HG02571 (cell line): ENCODE results near the gene CLDN17.

Experiments used
- ATAC-seq: cut with Tn5 transposase; IDR thresholded peaks from one replicate; pipeline ENCODE4 v1.9.1; 2021; ENCODE audit warnings: mild to moderate bottlenecking, moderate library complexity; ENCODE audit not compliant: unreplicated experiment

The CLDN17 gene, protein sequence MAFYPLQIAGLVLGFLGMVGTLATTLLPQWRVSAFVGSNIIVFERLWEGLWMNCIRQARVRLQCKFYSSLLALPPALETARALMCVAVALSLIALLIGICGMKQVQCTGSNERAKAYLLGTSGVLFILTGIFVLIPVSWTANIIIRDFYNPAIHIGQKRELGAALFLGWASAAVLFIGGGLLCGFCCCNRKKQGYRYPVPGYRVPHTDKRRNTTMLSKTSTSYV

DNA sequence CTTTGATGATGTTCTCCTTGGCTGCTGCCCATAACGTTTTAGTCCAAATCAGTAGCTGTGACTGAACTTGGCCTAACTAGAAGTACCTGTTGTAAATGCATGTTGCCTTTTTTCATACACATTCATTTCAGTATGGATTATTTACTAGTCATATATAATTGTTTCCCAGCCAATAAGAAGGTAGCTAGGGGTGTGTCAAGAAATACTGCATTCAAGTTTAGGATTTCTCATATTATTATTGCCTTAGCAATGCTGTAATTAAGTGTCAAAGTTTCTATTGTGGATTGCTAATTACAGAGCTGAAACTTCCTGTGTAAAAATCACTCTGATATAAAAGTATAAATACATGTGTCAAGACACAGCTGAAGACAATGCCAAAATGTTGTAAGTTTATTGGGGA lies at the start of gene CLDN17:
TSS of gene CLDN17 (minus strand) at position 101 of the 400 bp plus-strand sequence. CDS start 188 bp downstream, outside the sequence.
- ATAC-seq = no peak

DNA sequence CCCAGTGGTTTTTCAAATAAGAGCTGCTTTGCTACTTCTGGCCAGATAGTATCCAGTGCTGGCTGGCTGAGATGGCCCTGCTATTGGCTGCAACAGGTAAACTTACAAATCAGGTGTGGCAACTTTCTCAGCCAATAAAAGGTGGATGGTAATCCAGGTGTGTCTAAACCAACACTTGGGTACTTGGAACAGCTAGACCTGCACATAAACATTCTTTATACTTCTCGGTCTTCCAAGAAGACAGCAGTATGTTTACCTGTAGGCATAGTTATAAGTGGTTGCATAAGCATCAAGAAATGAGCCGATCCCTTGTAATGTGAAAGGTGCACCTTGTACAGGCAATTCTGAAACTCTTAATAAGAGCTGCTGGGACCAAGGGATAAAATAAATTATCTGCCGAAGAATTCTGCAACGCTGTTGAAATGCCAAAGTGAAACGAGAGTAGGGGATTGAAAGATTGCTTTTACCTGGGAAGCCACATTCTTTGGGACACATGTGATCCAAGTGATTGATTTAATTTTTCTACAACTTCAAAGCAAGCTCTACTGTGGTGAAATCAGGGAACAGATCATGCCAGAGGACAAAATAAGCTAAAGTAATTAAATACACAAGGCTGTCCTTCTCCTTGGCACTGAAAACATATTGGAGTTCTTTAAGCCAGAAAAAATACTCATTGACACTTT lies 49.6 kb upstream of the CLDN17 start, which contains the start of gene CLDN8:
TSS of gene CLDN8 (minus strand) at position 57 of the 683 bp plus-strand sequence. CDS start 172 bp downstream, outside the sequence.
- no peak for ATAC-seq

DNA sequence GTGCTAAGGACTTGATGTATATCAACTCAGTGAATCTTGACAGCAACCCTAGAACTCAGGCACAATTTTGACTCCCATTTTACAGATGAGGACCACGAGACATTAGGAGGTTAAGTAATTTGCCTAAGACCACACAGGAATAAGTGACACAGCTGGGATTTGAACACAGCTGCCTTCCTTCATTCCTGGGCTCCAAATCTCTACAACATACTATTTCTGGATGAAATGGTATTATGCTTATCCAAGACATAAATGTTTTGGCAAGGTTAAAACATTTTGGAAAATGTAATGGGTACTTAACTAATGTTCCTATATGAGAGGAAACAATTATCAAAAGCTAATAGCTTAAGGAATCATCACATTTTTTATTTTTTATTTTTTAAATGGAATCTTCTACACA lies 44.5 kb upstream of the CLDN17 start:
- ATAC-seq = no peak

DNA sequence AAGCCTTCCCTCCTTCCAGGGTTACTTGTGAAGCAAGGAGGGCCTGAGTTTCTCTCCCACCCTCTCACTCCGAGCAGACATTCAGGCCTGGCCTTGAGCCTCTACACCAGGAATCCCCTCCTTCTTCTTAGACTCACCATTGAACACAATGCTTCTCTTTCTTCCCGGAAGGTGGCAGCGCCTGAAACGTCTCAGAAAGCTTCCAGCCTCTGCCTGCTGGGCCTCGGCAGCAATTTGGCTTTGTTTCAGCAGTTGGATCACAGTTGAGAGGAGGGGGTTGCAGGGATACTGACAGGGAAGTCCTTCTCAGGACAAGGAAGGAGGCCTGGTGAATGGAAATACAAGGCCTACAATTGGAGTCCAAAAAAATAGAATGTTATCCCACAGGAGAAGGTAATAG lies 43.0 kb upstream of the CLDN17 start:
- ATAC-seq = no peak

DNA sequence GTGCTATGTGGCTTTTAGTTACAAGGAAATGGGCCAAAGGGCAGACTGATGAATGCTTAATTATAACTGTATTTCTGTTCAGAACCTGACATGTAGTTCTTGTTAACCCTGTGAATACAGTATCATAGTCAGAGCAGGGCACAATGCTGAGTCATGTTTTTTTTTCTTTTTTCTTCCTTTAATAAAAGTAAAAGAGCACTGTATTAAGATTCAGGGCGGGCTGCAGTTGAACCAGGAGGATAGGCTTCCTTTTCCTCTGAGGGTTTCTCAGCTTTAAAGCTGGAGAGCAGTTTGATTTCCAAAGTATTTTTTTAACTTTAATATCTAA lies 40.6 kb upstream of the CLDN17 start:
- no peak for ATAC-seq

DNA sequence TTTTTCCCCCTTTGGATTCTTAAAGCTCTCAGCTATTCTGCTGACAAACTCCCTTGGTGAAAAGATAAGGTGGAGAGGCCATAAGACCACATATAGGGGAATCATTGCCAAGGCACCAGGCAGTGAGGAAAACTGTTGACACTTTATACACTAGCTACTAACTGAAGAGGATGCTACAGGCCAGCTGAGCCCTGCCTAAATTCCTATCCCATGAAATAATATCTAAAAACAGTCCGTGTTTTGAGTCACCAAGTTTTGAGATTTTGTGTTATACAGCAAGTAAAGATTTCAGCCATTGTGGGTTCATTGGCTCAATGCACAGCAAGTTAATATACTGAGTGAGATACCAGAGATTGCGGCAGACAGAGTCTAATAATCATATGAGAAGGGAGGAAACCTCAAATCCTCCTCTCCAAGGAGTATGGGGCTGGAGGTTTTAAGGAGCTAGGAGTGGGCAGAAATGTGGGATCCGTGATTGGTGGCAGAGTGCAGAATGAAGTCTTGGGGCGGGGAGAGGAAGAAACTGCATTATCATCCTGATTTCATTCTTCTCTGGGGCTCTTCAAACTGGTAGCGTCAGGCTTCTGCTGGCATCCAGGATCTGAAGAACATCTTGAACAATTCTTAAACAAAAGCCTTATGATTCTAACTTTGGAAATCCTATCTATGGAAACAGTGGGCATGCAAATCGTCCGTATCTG lies 40.1 kb upstream of the CLDN17 start:
- no peak for ATAC-seq

DNA sequence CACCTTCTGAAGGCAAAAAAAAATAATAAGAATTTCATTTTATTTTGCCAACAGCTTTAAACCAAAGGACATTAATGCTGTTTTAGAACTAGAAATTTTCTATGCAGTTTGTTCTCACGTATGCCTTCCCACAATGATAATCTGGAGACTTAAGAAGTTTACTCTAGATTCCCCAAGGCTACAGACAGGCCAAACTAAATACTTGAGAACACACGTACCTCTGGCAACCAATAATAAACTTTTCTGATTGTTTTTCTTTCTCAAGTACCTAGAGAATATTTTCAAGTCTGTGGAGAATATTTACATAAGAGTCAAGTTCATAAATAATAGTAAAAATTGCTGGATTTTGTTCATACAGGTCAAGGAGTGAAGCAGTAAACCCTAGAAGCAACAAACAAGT lies 33.4 kb upstream of the CLDN17 start:
- no peak for ATAC-seq

DNA sequence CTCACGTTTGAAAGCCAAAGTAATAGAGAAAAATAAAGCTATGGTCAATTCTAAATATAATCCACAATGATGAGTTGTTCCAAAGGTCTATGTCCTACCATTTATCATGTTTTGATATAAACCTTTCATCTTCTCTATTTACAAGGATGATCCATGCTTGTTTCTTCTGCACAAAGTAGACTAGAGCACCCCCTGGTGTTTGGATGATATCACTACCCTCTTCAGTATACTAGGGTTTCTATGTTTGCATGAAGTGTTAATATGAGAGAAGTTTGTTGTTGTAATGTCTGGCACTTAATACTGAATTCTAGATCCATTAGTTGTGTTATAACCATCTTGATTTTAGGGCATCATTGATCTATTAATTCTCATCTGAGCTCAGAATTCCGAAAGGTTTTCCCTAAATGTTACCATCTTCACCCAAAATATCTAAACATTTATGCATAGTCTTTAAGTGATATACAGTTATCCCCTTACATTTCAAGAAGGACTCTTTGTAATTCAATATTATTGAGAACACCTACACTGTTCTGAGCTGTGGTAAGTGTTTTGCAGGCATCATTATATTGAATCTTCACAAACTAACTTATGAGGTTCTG lies 28.2 kb upstream of the CLDN17 start:
- ATAC-seq = no peak

DNA sequence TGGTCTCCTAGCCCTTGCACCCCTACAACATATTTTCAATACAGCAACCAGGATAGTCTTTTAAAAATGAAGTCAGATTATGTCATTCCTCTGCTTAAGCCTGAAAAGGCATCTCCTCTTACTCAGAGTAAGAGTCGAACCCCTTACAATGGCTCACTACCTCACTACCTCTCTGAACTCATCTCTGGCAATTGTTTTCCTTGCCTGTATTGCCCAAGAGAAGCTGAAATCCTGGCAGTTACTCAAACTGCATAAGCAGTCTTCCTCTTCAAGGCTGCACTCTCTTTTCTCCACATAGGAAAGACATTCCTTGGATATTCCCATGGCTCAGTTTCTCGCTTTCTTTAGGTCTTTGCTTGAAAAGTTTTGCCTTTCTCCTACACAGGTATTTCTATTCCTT lies 26.6 kb upstream of the CLDN17 start:
- no peak for ATAC-seq

DNA sequence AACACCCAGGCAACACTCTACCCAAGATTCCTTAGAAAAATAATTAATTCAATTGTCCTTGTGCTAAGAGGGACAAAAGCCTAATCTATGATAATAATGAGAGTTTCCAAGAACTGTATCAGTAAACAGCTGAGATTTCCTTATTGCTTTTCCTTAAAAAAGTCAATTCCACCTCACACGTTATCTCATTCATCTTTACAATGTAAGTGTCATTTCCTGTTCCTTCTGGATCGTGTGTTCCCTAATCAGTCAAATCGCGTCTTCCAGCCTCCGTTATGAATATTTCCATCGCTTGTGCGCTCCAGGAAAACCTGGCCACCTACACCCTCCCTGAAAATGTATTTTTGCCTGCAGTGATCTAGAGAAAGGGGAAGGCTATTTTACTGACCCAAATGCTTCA lies 23.9 kb upstream of the CLDN17 start:
- ATAC-seq = no peak

DNA sequence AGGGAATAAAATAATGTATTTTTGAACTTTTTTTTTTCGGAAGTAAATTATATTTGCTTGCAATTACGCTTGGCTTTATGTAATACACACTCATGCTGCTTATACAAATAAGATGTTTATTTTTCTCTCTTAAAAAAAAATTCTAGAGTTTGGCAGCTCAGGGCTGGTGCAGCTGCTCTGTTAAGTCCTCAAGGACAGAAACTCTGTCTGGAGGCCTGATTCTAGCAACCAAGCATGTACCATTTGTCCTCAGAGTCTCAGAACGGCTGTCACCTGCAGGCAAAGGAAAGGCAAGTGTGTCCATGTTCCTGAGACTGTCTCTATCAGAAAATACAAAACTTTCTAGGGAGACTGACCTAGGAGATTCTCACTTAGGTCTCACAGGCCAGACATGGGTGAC lies 23.2 kb upstream of the CLDN17 start:
- ATAC-seq = no peak

DNA sequence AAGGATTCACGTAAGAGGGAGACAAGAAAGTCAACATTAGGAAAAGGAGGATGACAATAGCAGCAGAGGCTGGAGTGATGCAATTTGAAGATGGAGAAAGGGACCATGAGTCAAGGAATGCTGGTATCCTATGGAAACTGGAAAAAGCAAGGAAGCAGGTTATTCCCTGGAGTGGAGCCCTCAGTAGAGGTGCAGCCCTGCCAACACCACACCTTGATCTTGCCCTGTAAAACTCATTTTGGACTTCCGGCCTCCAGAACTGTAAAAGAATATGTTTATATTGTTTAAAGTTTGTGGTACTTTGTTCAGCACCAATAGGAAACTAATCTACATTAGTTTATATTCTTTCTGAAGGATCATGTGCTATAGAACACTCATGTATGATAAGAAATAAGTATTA lies 19.6 kb upstream of the CLDN17 start:
- ATAC-seq = no peak

DNA sequence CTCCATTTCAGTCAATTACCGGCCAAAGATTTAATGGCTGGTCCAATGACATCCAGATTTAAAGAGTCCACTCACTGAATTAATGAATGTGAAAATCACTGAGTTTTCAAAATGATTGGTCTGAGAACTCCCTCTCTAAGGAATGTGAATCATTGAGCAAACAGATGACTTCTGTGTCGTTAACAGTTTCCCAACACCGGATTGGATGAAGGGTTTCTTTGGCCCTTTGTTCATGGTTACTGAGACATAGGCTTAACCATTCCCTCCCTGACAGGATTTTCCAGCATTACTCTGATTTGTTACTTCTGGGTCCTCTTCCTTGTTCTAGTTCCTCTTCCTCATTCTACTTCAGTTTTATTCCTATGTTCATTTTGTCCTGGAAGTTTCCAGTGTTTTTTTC lies 1.5 kb upstream of the CLDN17 start:
- no peak for ATAC-seq

DNA sequence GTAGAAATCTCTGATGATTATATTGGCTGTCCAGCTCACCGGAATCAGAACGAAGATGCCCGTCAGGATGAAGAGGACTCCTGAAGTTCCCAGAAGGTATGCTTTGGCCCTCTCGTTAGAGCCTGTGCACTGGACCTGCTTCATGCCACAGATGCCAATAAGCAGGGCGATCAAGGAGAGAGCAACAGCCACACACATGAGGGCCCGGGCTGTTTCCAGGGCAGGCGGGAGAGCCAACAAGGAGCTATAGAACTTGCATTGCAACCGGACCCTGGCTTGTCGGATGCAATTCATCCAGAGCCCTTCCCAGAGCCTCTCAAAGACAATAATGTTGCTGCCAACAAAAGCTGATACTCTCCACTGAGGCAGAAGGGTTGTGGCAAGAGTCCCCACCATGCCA lies 434 bp downstream of the CLDN17 start:
- ATAC-seq = no peak

DNA sequence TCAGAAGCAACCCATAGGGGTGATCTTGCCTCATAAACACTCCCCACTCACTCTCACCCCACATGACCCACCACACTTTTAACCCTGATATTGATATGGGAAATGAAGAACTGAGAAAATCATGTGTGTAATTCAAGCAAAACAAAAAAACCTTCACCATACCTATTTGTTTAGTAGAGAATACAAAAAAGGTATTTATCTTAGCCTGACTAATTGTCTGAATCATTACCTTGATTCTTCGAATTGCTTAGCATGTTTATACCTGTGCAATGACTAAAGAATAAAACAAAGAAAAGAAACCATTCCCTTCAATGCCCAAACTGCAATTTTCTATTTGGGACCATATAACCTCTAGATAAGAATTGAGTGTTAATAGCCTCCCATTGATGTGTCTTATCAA lies 1.8 kb downstream of the CLDN17 start:
- ATAC-seq = no peak

DNA sequence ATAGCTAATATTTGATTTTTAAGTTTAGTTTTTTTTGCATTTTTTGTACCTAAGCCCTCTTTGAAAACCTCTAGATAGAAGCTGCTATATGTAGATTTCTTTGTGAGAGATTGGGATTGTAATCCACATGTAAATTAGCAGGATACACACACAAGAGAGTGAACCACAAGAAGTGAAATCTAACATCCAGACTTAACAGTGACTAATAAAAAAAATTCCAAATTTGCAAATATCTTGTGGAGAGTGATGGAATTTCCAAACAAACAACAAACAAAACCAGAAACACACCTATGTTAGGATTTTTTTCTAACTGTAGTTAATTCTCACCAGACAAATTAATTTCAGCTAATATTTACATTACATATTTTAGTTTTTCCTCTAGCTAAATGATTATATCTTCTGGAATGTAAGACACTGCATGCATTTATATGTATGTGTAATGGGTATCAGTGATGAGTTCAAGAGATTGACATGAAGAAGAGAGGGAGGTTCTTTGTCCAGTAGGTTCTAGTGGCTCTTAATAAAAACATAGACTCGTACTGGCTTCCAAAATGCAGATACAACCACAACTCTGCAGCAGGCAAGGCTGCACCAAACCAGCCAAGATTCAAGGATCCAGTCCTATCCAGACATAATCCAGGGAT lies 12.8 kb downstream of the CLDN17 start:
- no peak for ATAC-seq

DNA sequence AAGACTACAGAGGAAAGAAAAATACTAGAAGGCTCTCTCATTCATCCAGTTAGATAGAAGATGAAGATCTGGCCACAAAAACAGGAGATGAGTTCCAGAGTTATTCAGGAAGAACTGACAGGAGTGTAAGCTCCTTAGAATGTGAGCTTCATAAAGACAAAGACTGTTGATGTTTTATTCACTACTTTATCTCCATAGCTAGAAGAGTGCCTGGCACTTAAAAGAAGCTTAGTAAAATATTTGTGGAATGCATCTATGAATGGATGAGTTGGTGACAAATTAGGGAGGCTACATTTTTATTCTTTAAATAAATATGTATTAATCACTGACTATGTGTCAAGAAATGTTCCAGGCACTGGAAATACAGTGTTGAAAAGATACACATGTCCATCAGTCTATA lies 13.8 kb downstream of the CLDN17 start:
- no peak for ATAC-seq

DNA sequence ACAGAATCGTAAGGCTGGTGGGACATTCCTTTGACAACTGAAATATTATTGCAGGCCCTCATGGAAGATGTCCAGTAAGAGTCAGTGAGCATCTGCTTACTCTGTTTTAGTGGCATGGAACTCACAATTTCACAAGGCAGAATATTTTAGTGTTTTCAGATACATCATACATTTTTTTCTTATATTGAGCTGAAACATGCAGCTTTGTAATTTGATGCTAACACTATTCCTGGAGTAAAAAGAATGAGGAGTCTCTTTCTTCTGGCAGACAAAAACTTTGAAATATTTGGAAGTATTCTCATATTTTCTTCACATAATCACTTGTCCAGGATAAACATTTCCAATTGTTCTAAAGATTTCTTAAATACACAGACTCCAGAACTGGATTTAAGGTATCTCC lies 17.7 kb downstream of the CLDN17 start:
- ATAC-seq = no peak

DNA sequence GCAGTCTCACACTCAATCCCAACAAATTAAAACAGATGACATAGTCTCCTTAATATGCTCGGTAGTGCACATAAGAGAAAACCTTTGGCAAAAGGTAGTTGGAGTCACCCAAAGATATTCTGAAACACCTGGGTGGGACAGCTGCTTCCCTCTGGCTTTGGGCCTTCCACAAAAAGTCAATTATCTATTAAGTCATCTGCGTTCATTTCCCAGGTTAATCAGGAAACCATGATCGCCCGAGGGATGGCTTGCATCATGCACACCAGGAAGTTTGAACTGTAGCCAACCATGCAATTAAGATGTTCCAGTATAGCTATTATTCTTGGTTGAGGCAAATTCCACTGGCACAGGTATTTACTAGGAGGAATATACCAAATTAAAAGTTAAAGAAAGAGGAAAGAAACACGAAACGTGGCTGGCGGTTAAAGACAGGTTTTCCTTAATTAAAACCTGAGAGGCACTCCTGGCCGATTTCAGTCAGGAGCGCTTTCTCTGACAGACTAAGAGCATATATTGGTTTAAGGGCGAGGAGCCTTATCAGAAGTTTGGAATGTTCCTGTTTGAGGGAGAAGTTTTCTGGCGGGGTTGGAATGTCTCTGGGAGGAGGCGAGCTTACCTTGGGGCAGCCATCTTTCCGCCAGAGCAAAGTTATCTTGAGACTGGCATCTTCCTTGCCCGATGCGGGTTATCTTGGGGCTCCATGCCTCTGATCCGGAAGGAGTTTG lies 19.9 kb downstream of the CLDN17 start:
- ATAC-seq = no peak

DNA sequence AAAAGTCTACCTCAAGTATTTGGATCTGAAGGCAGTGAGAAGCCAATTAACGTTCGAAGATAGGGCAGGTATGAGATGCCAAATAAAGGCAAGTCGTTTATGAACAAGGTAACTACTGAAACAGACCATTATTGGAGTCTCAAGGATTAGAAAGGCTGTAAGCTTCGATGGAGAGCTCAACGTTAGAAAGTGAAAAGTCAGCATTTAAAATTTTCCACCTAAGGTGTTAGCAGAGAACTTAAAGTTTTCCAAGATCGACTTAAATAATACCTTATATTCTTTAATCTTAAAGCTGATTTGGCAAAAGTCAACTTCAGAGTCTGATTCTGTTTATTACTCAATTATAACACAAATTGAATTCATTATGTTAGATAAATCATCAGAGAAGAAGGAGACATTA lies 28.1 kb downstream of the CLDN17 start:
- ATAC-seq = no peak

DNA sequence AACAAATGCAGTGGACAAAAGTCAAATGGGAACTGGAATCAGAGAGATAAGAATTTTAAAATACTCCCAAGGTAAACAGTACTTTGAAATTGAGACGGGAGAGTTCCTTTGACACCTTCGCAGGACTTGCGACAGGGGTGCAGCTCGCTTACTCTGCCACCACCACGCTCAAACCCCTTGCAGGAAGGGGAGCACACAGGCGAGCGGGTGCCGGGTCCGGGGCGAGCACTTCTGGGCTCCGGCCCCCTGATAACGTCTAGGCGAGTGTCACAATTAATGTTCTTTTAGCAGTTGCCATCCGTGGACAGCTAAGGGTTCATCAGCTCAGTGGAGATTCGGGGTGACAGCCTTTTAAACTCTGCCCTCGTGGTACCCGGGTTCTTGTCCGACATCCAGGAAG lies 37.4 kb downstream of the CLDN17 start:
- no peak for ATAC-seq
